Esophagus squamous epithelium (tissue), 5 donors: ENCODE results near the gene UBE2U. TPM values are rescaled to one million over a fixed set of nuclear protein-coding genes. Genes with fewer than 3 reads are reported as not detected.

ENCODE experiments used
- DNase-seq: peaks from one replicate; lab custom pipeline; 2025; lab: John Stamatoyannopoulos, UW
- H3K27ac ChIP-seq, 4 donors: fragments of 200-600 bp; sonication (generic); one replicate each; pipeline ENCODE4 v1.5.1; 2016 to 2019; ENCODE audit warnings: mild to moderate bottlenecking in 1 of 4
- H3K27me3 ChIP-seq, 4 donors: fragments of 200-600 bp; sonication (generic); 1 replicate in 3 of 4; 2 replicates in 1 of 4; pipeline versions ENCODE4 v1.5.1 to v1.6.0; 2017 to 2021; ENCODE audit warnings: antibody characterized with exemption in 1 of 4
- H3K36me3 ChIP-seq, 3 donors: fragments of 200-600 bp; sonication (generic); one replicate each; pipeline ENCODE4 v1.5.1; 2016 to 2019
- H3K4me1 ChIP-seq, 3 donors: fragments of 200-600 bp; sonication (generic); one replicate each; pipeline ENCODE4 v1.5.1; 2017 to 2019
- H3K4me3 ChIP-seq, 4 donors: fragments of 200-600 bp; sonication (generic); 1 replicate in 3 of 4; 2 replicates in 1 of 4; pipeline ENCODE4 v1.5.1; 2016 to 2019; ENCODE audit warnings: mild to moderate bottlenecking in 2 of 4, moderate library complexity in 1 of 4
- H3K9me3 ChIP-seq, 3 donors: fragments of 200-600 bp; sonication (generic); one replicate each; pipeline ENCODE4 v1.5.1; 2016 to 2019
- POLR2A ChIP-seq, 4 donors: fragments of 450-650 bp; IDR thresholded peaks; one replicate each; pipeline ENCODE4 v1.6.1; 2017; ENCODE audit warnings: antibody characterized with exemption in 4 of 4, mild to moderate bottlenecking in 4 of 4, moderate library complexity in 3 of 4
- WGBS, 2 donors: methylation state at CpG; one replicate each; pipeline ENCODE4 v1.1.5; 2018; 5-methylcytosine and 5-hydroxymethylcytosine counted together
- intact Hi-C: fragments of 100-400 bp; cut with DNase I; formaldehyde crosslinking; loops from one replicate; pipeline ENCODE4 v1.15.0; 2022
- total RNA-seq, 4 donors: library from RNA; depleted of rRNA; stranded (reverse); fragments of >200 nt; gene quantifications; one replicate each; pipeline ENCODE4 v1.1.0, GENCODE V29; 2016
- TF ChIP-seq, protein P1 (sequence below), 6 experiments: fragments of 450-650 bp in 4 of 6; fragments of 200-600 bp in 2 of 6; sonication (generic) in 2 of 6; IDR thresholded peaks; one replicate each; pipeline ENCODE4 v1.5.1; 2016 to 2019; ENCODE audit warnings: antibody characterized with exemption in 6 of 6, mild to moderate bottlenecking in 4 of 6, moderate library complexity in 4 of 6
- donor health status: DM: yes; HTN: yes; CAD: no.

Gene UBE2U
- total RNA-seq, 4 donors from 2014 or later: not detected

DNA sequence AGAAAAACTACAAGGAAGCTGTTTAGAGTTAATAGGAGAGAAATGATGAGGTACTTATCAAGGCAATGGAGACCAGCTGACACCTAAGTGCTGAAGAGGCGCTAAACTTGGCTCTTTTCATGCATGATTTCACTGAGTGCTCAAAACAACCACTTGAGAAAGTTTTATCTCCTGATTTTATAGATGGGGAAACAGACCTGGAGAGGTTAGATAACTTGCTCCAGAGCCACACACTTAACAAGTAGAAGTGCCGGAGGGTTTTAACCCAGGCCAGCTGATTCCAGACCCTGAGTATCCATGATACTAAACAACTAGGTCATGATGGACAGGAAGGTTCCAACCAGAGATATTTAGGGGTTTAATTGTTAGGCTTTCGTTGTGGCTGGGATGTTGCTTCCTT is 25.9 kb downstream of the UBE2U start:
- Histone ChIP-seq H3K4me1 (no peaks in the 10 kb centered on the region), H3K36me3 (no peaks in the 10 kb centered on the region), H3K27ac (no peak overlapping the region), H3K27me3 (no peaks in the 10 kb centered on the region), H3K9me3 (peaks cover 0 to 5% (median 0%) of the 10 kb centered on the region in 3 donors), H3K4me3 (no peak overlapping the region)
- WGBS, 2 donors: 85 to 89% methylated on average over 3 of the region's 3 CpGs
- intact Hi-C loops: no loop called here
- TF ChIP-seq, protein P1, sequence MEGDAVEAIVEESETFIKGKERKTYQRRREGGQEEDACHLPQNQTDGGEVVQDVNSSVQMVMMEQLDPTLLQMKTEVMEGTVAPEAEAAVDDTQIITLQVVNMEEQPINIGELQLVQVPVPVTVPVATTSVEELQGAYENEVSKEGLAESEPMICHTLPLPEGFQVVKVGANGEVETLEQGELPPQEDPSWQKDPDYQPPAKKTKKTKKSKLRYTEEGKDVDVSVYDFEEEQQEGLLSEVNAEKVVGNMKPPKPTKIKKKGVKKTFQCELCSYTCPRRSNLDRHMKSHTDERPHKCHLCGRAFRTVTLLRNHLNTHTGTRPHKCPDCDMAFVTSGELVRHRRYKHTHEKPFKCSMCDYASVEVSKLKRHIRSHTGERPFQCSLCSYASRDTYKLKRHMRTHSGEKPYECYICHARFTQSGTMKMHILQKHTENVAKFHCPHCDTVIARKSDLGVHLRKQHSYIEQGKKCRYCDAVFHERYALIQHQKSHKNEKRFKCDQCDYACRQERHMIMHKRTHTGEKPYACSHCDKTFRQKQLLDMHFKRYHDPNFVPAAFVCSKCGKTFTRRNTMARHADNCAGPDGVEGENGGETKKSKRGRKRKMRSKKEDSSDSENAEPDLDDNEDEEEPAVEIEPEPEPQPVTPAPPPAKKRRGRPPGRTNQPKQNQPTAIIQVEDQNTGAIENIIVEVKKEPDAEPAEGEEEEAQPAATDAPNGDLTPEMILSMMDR (IDR thresholded peaks at IDR 0.05): no peak
- TF ChIP-seq POLR2A (IDR thresholded peaks at IDR 0.05): no peak
- DNase-seq: no peak

DNA sequence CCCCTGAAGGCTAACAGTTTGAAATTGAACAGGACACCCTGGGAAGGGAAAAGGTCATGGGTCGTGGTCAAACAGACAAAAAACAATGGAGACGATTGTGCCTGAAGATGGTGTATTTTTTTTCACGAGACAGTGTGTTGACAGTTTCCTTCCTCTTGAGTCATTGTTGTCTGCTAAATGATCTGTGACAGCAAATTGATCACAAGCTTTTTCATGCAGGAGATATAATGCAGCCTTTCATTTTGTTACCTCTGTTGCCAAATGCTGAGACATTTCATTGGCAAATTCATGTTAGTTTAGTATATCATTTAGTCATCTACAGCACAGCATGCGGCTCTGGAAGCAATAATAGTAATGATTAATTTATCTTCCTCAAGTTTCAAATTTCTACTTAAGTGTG is 27.7 kb downstream of the UBE2U start:
- H3K4me3 ChIP-seq: no peak overlapping the region

GRCh38 chr1:64231654-64232053 is 28.2 kb downstream of the UBE2U start:
- intact Hi-C loops: no loop called here
- no peaks in the 10 kb centered on the region for H3K4me1 ChIP-seq
- H3K9me3 ChIP-seq: peaks cover 0 to 5% (median 0%) of the 10 kb centered on the region in 3 donors
- TF ChIP-seq, protein P1 (IDR thresholded peaks at IDR 0.05): no peak
- no peak for TF ChIP-seq POLR2A (IDR thresholded peaks at IDR 0.05)
- no peaks in the 10 kb centered on the region for H3K36me3 ChIP-seq
- no peaks in the 10 kb centered on the region for H3K27me3 ChIP-seq
- no peak overlapping the region for H3K4me3 ChIP-seq
- no peak overlapping the region for H3K27ac ChIP-seq
- no peak for DNase-seq

More for the DNA sequence above, 27.7 kb downstream of the UBE2U start:
- DNase-seq: no peak
- Histone ChIP-seq H3K36me3 (no peaks in the 10 kb centered on the region), H3K27ac (no peak overlapping the region), H3K4me1 (no peaks in the 10 kb centered on the region), H3K9me3 (peaks cover 0 to 5% (median 0%) of the 10 kb centered on the region in 3 donors), H3K27me3 (no peaks in the 10 kb centered on the region)
- 17 to 20% methylated on average over 4 of the region's 4 CpGs for WGBS, 2 donors
- TF ChIP-seq POLR2A (IDR thresholded peaks at IDR 0.05): no peak
- TF ChIP-seq, protein P1 (IDR thresholded peaks at IDR 0.05): no peak
- intact Hi-C loops: no loop called here

GRCh38 chr1:64234714-64235113 is 31.3 kb downstream of the UBE2U start:
- intact Hi-C loops: no loop called here
- Histone ChIP-seq H3K4me3 (no peak overlapping the region), H3K36me3 (no peaks in the 10 kb centered on the region), H3K4me1 (no peaks in the 10 kb centered on the region), H3K27ac (no peak overlapping the region), H3K27me3 (no peaks in the 10 kb centered on the region), H3K9me3 (peaks cover 0 to 5% (median 0%) of the 10 kb centered on the region in 3 donors)
- TF ChIP-seq POLR2A (IDR thresholded peaks at IDR 0.05): no peak
- TF ChIP-seq, protein P1 (IDR thresholded peaks at IDR 0.05): no peak
- no peak for DNase-seq

DNA sequence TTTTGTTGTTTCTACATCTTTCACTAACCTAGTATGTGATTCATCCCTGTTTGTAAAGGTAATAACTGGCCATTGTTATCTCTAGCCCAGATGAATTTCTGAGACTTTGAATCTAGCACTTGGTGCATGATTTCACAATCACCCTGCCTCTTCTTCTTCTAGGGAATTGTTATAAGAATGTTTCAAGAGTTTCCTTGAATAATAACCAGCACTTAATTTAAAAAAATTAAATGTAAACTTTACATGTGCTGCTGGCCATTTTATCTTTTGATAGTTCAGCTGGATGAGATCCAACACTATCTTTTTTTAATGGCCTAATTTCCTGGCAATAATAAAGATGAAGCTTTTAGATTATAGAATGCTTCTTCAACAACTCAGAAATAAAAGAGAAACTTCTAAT is 31.8 kb downstream of the UBE2U start:
- no peak for DNase-seq

More for the DNA sequence above, 31.8 kb downstream of the UBE2U start:
- intact Hi-C loops: no loop called here
- Histone ChIP-seq H3K27ac (no peak overlapping the region), H3K9me3 (peaks cover 0 to 5% (median 0%) of the 10 kb centered on the region in 3 donors), H3K4me3 (no peak overlapping the region), H3K36me3 (no peaks in the 10 kb centered on the region), H3K4me1 (no peaks in the 10 kb centered on the region), H3K27me3 (no peaks in the 10 kb centered on the region)
- TF ChIP-seq, protein P1 (IDR thresholded peaks at IDR 0.05): no peak
- no peak for TF ChIP-seq POLR2A (IDR thresholded peaks at IDR 0.05)
